HL-60 (cell line): ENCODE measurements around the gene TSSK6.

Experiments
- DNase-seq, 2 experiments: peaks; one replicate each; pipeline ENCODE4 v3.0.0-alpha.2; 2010 to 2020; ENCODE audit warnings: low read depth in 1 of 2, low spot score in 1 of 2
- H3K27ac ChIP-seq: fragments of 250-450 bp; sonication (Bioruptor Pico); replicated peaks from 2 replicates; pipeline ENCODE4 v1.5.1; 2020; ENCODE audit warnings: mild to moderate bottlenecking, moderate library complexity
- H3K27me3 ChIP-seq: fragments of 250-450 bp; sonication (Bioruptor Pico); 2 replicates; pipeline ENCODE4 v1.5.1; 2021; ENCODE audit warnings: mild to moderate bottlenecking, moderate library complexity; ENCODE audit not compliant: insufficient read depth, poor library complexity, severe bottlenecking
- H3K4me3 ChIP-seq: replicated peaks from 2 replicates; pipeline ENCODE4 v1.5.1; 2011; ENCODE audit warnings: mild to moderate bottlenecking, control low read depth, low read length; ENCODE audit not compliant: insufficient read depth
- GABPA ChIP-seq: IDR thresholded peaks from 2 replicates; pipeline ENCODE4 v1.6.1; 2012; ENCODE audit warnings: low read depth
- POLR2AphosphoS5 ChIP-seq: IDR thresholded peaks from 2 replicates; pipeline ENCODE4 v1.6.1; 2012; ENCODE audit warnings: low read depth
- SPI1 ChIP-seq: IDR thresholded peaks from 2 replicates; pipeline ENCODE4 v1.6.1; 2012; ENCODE audit warnings: low read depth, mild to moderate bottlenecking, borderline replicate concordance
- TF ChIP-seq, protein P1 (sequence below): IDR thresholded peaks from one replicate; pipeline ENCODE4 v1.5.1; 2011; ENCODE audit warnings: low read length, control low read depth, inconsistent platforms; ENCODE audit not compliant: insufficient read depth
- TF ChIP-seq, protein P2 (sequence below): IDR thresholded peaks from 2 replicates; pipeline ENCODE4 v1.6.1; 2012; ENCODE audit warnings: low read depth; ENCODE audit not compliant: insufficient replicate concordance

Gene TSSK6

DNA sequence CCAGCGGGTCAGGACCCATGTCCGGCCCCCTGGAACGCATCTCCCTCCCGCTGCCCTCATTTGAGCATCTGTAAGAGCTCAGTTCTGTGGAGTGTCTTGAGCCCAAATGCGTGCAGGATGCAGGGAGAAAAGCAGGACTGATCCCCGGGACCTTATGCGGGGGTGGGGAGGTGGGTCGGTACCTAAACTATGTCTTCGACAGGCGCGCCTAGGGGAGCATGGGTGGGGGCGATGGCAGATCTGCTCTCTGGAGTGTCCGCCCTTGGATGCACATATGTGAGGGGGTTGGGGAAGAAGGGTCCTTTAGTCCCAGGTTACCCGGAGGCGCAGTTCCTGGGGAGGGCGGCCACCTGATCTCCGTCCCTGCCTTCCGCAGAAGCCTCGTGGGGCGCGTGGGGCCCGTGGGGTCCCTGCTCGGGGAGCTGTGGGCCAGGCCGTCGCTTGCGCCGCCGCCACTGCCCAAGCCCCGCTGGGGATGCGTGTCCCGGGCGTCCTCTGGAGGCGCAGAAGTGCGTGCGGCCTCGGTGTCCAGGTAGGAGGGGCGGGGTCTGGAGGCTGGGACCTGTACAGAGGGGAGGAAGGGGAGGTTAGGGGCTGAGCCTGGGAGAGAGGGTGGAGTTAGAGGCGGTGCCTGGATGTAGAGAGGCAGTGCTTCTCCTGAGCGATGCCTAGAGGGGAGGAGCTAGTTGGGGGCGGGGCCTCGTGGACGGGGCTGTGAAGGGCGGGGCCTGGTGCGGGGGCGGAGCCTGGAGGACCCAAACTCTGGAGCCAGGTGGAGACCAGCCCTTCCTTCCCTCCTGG lies 25.6 kb upstream of the TSSK6 start:
- TF ChIP-seq, protein P1, sequence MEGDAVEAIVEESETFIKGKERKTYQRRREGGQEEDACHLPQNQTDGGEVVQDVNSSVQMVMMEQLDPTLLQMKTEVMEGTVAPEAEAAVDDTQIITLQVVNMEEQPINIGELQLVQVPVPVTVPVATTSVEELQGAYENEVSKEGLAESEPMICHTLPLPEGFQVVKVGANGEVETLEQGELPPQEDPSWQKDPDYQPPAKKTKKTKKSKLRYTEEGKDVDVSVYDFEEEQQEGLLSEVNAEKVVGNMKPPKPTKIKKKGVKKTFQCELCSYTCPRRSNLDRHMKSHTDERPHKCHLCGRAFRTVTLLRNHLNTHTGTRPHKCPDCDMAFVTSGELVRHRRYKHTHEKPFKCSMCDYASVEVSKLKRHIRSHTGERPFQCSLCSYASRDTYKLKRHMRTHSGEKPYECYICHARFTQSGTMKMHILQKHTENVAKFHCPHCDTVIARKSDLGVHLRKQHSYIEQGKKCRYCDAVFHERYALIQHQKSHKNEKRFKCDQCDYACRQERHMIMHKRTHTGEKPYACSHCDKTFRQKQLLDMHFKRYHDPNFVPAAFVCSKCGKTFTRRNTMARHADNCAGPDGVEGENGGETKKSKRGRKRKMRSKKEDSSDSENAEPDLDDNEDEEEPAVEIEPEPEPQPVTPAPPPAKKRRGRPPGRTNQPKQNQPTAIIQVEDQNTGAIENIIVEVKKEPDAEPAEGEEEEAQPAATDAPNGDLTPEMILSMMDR = no peak
- TF ChIP-seq GABPA (no peak), SPI1 (no peak), POLR2AphosphoS5 (no peak)
- TF ChIP-seq, protein P2, sequence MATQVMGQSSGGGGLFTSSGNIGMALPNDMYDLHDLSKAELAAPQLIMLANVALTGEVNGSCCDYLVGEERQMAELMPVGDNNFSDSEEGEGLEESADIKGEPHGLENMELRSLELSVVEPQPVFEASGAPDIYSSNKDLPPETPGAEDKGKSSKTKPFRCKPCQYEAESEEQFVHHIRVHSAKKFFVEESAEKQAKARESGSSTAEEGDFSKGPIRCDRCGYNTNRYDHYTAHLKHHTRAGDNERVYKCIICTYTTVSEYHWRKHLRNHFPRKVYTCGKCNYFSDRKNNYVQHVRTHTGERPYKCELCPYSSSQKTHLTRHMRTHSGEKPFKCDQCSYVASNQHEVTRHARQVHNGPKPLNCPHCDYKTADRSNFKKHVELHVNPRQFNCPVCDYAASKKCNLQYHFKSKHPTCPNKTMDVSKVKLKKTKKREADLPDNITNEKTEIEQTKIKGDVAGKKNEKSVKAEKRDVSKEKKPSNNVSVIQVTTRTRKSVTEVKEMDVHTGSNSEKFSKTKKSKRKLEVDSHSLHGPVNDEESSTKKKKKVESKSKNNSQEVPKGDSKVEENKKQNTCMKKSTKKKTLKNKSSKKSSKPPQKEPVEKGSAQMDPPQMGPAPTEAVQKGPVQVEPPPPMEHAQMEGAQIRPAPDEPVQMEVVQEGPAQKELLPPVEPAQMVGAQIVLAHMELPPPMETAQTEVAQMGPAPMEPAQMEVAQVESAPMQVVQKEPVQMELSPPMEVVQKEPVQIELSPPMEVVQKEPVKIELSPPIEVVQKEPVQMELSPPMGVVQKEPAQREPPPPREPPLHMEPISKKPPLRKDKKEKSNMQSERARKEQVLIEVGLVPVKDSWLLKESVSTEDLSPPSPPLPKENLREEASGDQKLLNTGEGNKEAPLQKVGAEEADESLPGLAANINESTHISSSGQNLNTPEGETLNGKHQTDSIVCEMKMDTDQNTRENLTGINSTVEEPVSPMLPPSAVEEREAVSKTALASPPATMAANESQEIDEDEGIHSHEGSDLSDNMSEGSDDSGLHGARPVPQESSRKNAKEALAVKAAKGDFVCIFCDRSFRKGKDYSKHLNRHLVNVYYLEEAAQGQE = no peak
- DNase-seq = peak in 1 of 2 experiments; percentile 49
- H3K27ac ChIP-seq = no peak overlapping the region
- H3K4me3 ChIP-seq = no peak overlapping the region
- H3K27me3 ChIP-seq = no peaks in the 10 kb centered on the region

DNA sequence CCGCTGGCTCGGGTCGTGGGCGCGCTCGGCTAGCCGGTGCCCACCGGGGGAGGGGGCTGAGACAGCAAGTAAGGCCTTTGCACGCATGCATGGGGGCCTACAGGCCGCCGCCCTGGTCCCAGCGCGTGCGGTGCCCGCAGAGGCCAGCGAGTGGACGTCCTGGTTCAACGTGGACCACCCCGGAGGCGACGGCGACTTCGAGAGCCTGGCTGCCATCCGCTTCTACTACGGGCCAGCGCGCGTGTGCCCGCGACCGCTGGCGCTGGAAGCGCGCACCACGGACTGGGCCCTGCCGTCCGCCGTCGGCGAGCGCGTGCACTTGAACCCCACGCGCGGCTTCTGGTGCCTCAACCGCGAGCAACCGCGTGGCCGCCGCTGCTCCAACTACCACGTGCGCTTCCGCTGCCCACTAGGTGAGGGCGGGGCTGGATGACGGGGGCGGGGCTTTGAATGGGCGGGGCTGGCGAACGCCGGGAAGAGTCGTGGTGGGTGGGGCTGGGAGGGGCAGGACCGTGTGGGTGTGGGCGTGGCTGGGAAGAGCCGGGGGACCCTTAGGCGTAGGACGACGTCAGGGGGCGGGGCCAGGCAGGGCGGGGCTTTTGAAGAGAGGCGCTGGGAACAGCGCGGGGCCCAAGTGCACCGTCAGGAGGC lies 24.8 kb upstream of the TSSK6 start:
- Histone ChIP-seq H3K27ac (no peak overlapping the region), H3K27me3 (no peaks in the 10 kb centered on the region), H3K4me3 (no peak overlapping the region)
- TF ChIP-seq SPI1 = no peak
- TF ChIP-seq, protein P2 = no peak
- no peak for TF ChIP-seq GABPA
- TF ChIP-seq POLR2AphosphoS5 = no peak
- TF ChIP-seq, protein P1 = no peak
- DNase-seq = no peak

DNA sequence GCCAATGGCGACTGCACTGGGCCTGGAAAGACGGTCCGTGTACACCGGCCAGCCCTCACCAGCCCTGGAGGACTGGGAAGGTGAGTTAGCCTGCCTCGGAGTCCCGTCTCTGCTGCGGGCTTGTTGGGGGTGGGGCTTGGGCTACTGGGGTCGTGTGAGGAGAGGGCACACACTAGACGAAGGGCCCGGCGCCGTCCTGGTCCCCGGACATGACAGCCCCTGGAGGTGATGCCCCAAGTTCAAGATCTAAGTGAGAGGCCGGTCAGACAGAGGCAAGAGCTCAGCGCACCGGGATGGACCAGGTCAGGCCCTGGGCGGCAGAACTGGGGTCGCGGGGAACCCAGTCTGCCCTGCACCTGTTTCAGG lies 24.3 kb upstream of the TSSK6 start:
- TF ChIP-seq POLR2AphosphoS5 = no peak
- TF ChIP-seq, protein P1 = no peak
- TF ChIP-seq, protein P2 = no peak
- no peak for TF ChIP-seq GABPA
- TF ChIP-seq SPI1 = no peak
- Histone ChIP-seq H3K27me3 (no peaks in the 10 kb centered on the region), H3K4me3 (no peak overlapping the region), H3K27ac (no peak overlapping the region)
- DNase-seq = no peak
